Stimulated activated CD8-positive, alpha-beta memory T cell treated with anti-CD3 and anti-CD28 coated beads, Interleukin-12 subunit alpha, Interleukin-12 subunit beta, amount 100 ng/mL, for 24 hours (primary cell): ENCODE data around the gene UMODL1.
A peak's percentile ranks its signal among the peaks of the same experiment; 100 is the strongest.
"Not testable (repeated sequence)": the region's sequence is repeated elsewhere in the genome, so short reads cannot be mapped to it uniquely, and the experiment has no call there.

Experiments used
- DNase-seq: peaks from one replicate; pipeline ENCODE4 v3.0.0-alpha.2; 2020; ENCODE audit errors: extremely low read depth

The UMODL1 gene

GRCh38 chr21:42162831-42163510, 91.9 kb downstream of the UMODL1 start:
- no peak for DNase-seq

DNA sequence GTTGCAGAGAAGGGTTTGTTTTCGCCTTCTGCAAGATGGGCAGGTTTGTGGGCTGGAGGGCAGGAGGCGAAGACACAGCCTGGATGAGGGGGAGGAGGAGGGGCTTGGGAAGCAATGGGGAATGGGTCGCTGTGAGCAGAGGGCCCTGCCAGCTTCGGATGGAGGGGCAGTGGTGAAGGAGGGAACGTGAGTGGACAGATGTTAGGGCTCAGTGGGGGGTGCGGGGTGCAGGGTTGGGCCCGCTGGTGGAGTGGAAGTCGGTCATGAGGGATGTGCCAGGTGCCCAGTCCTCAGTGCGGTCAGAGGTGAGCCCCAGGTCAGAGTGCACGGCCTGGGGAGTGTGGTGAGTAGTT, 92.4 kb downstream of the UMODL1 start:
- no peak for DNase-seq

DNA sequence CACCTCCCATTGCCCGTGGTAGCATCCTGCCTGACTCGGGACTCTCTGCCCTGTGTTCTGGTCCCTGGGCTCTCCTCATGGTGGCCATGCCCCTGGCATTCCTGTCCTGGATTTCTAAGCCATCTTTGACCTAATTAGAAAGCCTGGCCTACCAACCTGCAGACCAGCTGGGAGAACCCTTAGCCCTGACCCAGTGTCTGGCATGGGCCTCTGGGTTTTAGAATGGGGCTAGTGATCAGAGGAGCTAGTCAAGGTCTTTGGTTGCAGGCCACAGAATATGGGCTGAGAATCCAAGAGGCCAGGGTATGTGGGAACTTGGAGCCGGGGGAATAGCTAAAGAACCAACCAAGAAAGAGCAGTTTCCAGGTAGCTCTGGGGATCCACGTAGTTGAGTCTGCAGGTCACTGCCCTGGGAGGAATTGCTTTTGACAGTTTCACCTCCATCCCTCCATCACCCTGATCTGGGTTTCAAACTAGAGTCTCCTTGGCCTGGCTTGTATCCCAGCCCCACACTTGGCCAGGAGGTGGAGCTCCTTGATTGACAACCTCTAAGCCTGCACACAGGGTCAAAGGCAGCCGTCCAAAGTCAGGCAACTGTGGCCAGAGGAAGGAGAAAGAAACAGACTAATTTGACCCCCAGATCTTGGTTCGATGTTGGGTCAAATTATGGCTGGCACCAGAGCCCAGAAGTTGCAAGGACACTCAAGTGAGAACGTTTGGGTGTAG, 93.1 kb downstream of the UMODL1 start:
- DNase-seq: no peak

DNA sequence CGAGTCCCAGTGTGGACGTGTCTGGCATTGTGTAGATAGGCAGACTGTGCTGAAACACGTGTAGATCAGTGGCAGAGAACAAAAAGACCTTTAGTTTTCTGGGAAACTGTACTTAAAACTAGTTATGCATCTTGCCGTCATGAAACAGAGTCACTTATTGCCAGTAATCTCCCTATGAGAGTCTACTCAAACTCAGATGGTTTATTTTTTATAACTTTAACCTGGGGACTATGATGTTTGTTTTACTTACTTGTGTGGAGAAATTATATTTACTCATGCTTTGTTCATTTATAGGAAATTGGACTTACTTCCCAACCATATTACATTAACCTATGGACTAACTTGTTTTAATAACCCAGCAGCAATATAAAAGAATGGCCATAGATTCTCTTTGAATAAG, 93.7 kb downstream of the UMODL1 start:
- no peak for DNase-seq

GRCh38 chr21:42165901-42166300, 94.8 kb downstream of the UMODL1 start:
- no peak for DNase-seq

DNA sequence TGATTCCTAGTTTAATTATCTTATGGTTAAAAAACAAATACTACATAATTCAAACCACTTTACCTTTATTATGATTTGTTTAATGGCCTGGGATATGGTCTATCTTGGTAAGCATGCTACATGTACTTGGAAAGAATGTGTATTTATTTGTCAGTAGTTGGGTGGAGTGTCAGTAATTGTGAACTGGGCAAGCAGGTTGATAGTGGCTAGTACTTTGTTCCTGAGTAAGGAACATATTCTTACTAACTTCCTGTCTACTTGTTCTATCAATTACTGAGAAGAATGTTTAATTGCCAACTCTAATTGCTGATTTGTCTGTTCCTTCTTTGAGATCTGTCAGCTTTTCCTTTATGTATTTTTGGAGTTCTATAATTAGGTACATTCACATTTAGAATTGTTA, 98.6 kb downstream of the UMODL1 start:
- no peak for DNase-seq

- DNase-seq: no peak
Observed at GRCh38 chr21:42171091-42172053, 100.3 kb downstream of the UMODL1 start.

DNA sequence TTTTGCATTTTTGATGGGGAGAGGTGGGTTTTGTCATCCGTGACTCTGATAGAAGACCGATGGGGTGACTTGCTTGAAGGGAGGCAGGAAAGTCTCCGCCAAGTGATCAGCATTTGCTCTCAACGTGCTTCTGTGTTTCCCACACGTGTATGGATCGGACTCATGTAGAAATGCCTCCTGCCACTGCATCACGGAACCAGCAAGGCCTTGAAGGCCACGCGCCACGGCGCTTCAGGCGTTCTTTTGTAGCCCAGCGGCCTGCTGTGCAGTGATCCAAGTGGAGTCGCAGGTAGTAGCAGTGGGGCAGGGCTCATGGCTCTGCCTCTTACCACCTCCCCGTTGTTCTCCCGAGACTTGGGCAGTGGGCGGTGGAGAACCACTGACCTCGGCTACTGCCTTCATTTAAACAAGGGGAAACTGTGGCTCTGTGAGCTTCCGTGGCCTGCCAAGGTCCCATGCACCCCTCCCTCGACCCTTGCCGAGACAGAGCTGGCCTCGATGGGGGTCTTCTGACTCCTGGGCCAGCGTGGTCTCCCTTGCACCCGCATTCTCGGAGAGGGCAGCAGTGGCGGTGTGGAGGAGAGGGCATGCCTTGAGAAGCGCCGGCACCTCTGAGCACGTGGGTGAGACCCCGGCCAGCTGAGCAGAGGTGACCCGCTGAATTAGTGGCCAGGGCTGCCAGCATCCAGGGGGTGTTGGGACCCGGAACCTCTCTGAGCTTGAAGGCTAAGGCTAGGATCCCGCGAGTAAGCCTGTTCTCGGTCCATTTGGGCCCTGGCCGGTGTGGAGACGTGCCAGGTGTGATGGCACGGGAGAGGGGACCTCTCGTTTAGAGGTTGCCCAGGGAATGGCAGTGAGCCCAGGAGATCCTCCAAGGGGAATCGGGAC, 101.7 kb downstream of the UMODL1 start:
- no peak for DNase-seq

GRCh38 chr21:42174173-42174572, 103.1 kb downstream of the UMODL1 start:
- no peak for DNase-seq

DNA sequence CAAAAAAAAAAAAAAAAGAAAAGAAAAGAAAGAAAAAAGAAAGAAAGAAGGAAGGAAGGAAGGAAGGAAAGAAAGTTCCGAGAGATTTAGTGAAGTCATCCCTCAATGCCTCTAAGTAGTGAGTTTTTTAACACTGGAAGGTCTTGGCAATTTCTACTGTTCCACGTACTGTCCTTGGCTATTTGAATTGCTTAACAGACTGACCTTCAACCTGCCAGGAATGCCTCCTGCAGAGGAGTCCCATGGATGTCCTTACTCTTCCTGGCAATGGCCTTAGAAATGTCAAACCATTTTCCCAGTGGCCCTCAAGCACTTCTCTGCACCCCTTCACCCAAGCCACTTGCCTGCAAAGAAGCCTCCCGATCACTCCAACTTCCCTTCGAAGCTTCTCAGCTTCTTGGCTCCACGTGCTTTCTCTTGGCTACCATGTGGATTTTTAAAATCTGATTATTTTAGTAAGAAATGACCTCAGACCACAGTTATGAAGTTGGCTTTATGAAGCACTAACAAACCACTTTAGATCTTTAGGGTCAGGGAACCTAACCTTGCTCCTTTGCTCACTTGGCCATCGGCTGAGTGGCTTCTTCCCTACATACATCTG, 104.1 kb downstream of the UMODL1 start:
- no peak for DNase-seq

GRCh38 chr21:42176859-42177258, 105.7 kb downstream of the UMODL1 start:
- no peak for DNase-seq

- DNase-seq: no peak
Observed at GRCh38 chr21:42179316-42179715, 108.2 kb downstream of the UMODL1 start.

- DNase-seq: not testable (repeated sequence)
Observed at GRCh38 chr21:42180001-42180400, 108.9 kb downstream of the UMODL1 start.

DNA sequence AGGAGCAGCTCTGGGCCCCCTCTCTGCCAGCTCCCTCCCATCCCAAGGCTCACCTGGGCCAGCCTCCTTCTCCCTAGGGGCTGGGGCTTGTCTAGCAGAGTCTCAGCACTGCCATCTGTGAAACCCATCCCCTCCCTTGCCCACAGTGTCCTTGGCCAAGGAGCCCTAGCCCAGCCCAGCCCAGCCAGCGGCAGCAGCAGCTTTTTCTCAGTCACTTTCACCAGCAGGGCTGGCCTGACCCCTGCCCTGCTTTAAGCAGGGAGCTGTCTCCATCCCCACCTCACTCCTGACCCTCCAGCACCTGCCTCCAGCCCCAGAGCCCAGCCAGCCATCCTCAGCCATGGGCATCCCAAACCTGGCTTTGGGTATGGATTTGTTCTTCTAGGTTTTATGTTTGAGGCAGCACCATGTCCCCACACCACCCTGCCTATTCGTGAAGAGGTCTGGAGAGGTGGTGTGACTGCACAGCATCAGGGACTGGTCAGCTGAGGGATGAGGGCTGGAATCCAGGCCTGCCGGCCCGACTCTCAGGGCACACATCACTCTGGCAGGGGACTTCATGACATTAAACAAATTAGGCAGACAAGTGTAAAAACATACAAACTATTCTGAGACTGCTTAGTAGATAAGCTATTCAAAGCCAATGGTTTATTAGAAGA, 111.7 kb downstream of the UMODL1 start:
- DNase-seq: no peak

DNA sequence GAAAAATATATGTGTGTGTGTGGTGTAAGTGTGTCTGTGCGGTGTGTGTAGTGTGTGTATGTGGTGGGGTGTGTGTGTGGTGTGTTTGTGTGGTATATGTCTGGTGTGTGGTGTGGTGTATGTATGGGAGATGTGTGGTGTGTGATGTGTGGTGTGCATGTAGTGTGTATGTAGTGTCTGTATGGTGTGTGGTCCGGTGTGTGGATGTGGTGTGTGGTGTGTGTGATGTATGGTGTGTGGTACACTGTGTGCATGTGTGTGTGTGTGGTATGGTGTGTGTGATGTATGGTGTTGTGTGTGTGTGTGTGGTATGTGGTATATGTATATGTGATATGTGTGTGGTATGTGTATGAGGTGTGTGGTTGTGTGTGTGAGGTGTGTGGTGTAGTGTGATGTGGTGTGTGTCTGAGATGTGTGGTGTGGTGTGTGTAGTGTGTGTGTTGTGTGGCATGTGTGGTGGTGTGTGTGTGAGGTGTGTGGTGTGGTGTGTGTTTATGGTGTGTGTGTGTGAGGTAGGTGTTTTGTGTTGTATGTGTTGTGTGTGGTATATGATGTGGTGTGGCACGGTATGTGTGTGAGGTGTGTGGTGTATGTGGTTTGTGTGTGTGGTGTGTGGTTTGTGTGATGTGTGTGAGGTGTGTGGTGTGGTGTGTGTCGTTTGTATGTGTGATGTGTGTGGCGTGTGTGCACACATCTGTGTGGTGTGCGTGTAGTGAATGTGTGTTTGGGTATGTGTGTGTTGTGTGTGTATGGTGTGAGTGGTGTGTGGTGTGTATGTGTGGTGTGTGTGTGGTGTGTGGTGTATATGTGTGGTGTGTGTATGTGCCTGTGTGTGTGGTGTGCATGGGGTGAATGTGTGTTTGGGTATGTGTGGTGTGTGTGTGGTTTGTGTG, 112.5 kb downstream of the UMODL1 start:
- DNase-seq: no peak

DNA sequence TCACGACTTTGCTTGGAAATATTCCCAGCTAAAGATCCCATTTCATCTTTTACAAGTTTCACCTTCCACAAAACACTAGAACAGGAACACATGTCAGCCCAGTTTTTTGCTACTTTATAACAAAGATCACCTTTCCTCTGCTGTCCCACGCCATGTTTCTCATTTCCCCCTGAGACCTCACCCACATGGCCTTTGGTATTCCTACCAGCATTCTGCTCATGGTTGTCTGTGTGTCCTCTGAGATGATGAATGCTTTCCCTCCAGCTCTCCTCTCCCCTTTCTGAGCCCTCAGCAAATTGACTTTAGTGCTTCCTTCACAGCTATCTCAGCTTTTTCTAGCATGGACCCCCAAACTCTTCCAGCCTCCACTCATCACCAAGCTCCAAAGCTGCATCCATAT, 115.5 kb downstream of the UMODL1 start:
- DNase-seq: no peak

- DNase-seq: peak; percentile 32
Observed at GRCh38 chr21:42187976-42188653, 117.0 kb downstream of the UMODL1 start.

DNA sequence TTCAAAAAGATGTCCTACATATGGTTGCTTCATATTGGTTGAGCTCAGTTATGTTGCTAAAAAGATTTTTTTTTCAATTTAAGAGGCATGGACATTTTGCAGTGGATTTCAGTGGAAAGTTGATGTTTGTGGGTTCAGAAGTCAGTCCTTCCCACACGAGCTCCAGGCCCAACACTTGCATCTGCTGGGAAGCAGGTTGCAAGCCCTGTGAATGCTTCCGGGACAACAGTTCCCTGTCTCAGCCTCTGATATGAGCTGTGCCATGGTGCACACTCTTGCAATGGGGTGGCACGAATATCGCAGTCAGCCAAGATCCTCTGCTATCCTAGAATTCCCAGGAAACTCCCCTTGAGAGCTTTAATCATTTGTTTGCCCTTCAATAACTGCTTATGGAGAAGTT, 117.5 kb downstream of the UMODL1 start:
- no peak for DNase-seq

DNA sequence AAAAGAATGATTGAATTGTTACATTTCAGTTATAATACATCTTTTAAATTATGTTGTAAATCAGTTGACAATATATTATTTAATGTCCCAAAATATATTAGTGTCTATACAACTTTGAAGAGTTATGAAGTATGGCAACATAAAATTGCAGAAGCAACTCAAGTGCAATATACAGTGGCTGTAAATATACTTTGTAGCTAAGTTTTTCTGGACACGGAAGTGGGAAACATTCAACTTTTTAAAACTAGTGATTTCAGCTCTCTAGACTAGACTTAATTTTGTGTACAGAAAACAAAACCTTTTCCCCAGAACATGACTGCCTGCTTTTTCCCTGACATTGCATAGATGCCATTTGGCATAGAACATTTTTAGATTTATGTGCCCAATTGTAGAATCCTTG, 118.3 kb downstream of the UMODL1 start:
- no peak for DNase-seq
